HepG2 (cell line): Measurements from ENCODE around the gene CD4.

ENCODE experiments used
- EZH2 ChIP-seq: conservative IDR thresholded peaks from 2 replicates; pipeline ENCODE4 v1.6.1; 2012; ENCODE audit warnings: mild to moderate bottlenecking, low read depth, low read length, moderate library complexity
- HOXA7 ChIP-seq: sonication (generic); formaldehyde crosslinking; IDR thresholded peaks from 2 replicates; pipeline ENCODE4 v1.8.1; 2022; ENCODE audit warnings: mild to moderate bottlenecking, missing genetic modification reagents, moderate library complexity
- POLR2A ChIP-seq, 2 experiments: IDR thresholded peaks; 2 replicates each; pipeline ENCODE4 v1.6.1; 2011; ENCODE audit warnings: low read depth in 2 of 2, low read length in 2 of 2, mild to moderate bottlenecking in 1 of 2, moderate library complexity in 1 of 2; ENCODE audit not compliant: insufficient read depth in 1 of 2
- POLR2AphosphoS5 ChIP-seq: IDR thresholded peaks from 2 replicates; pipeline ENCODE4 v1.6.1; 2012; ENCODE audit warnings: low read depth, low read length
- RAD21 ChIP-seq: fragments of 450-650 bp; formaldehyde crosslinking; IDR thresholded peaks from 2 replicates; pipeline ENCODE4 v1.5.0; 2020; ENCODE audit warnings: mild to moderate bottlenecking
- RCOR2 ChIP-seq: IDR thresholded peaks from 2 replicates; pipeline ENCODE4 v1.6.1; 2016; ENCODE audit warnings: missing biosample characterization, missing genetic modification reagents
- ZFP37 ChIP-seq: sonication (generic); formaldehyde crosslinking; IDR thresholded peaks from 2 replicates; pipeline ENCODE4 v1.4.0; 2020; ENCODE audit warnings: missing genetic modification reagents, borderline replicate concordance

- TF ChIP-seq RAD21 (CRISPR knock-in tag) (no peak), POLR2A (IDR thresholded peaks at IDR 0.05; ENCODE audit: insufficient read depth in 1 of 2, low read depth in 2 of 2, low read length in 2 of 2) (no peak), HOXA7 (CRISPR knock-in tag) (no peak), RCOR2 (CRISPR knock-in tag) (no peak), POLR2AphosphoS5 (no peak), EZH2 (no peak), ZFP37 (no peak)
Measured at GRCh38 chr12:6834873-6835272, 45.5 kb downstream of the CD4 start.
